Adipocyte (in vitro differentiated cells): ENCODE data around the gene C20orf204.

ENCODE experiments used
- DNase-seq: peaks from one replicate; pipeline ENCODE4 v3.0.0-alpha.2; 2015; ENCODE audit warnings: low read depth
- H3K27me3 ChIP-seq: replicated peaks from 2 replicates; pipeline ENCODE4 v1.7.0; 2013; ENCODE audit warnings: mild to moderate bottlenecking, low read length, moderate library complexity; ENCODE audit not compliant: control insufficient read depth, insufficient read depth
- H3K36me3 ChIP-seq: 2 replicates; pipeline ENCODE4 v1.7.0; 2013; ENCODE audit warnings: low read length, mild to moderate bottlenecking, moderate library complexity; ENCODE audit not compliant: control insufficient read depth, insufficient read depth, severe bottlenecking
- H3K4me1 ChIP-seq: 2 replicates; pipeline ENCODE4 v1.7.0; 2013; ENCODE audit warnings: mild to moderate bottlenecking, low read length, moderate library complexity; ENCODE audit not compliant: control insufficient read depth, insufficient read depth
- H3K4me3 ChIP-seq: 2 replicates; pipeline ENCODE4 v1.7.0; 2013; ENCODE audit warnings: mild to moderate bottlenecking, low read length, moderate library complexity
- H3K9ac ChIP-seq: 2 replicates; pipeline ENCODE4 v1.7.0; 2013; ENCODE audit warnings: mild to moderate bottlenecking, low read length, moderate library complexity
- H3K9me3 ChIP-seq: 2 replicates; pipeline ENCODE4 v1.7.0; 2013; ENCODE audit warnings: mild to moderate bottlenecking, low read length, moderate library complexity; ENCODE audit not compliant: control insufficient read depth

C20orf204 gene

GRCh38 chr20:64053841-64054661, 18.1 kb downstream of the C20orf204 start:
- H3K36me3 ChIP-seq = no peaks in the 10 kb centered on the region
- no peak overlapping the region for H3K4me3 ChIP-seq
- H3K4me1 ChIP-seq = peaks cover 26% of the 10 kb centered on the region
- H3K9me3 ChIP-seq = no peaks in the 10 kb centered on the region
- peak overlapping the region; percentile 16 for H3K9ac ChIP-seq
- peaks cover 43% of the 10 kb centered on the region for H3K27me3 ChIP-seq
- DNase-seq = no peak

DNA sequence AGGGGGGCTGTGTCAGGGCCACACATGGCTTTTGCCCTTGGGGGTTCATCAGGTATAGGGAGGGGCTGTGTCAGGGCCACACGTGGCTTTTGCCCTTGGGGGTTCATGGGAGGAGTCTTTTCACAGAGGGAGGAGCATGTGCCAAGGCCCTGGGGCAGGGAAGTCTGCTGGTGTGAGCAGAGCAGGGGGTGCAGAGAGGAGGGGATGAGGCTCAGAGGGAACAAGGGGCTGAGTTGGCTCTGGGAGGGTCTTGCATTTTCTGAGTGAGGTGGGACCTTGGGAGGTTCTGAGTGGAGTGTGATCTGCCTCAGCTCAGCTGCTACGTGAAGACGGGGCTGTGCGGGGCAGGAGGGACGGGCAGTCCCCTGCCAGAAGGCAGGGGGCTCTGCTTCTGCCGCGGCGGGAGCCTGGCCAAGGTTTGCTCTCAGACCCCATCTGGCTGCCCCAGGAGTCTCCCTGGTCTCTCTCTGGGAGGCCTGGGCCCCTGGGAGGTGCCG, 19.5 kb downstream of the C20orf204 start:
- no peak overlapping the region for H3K9ac ChIP-seq
- no peak for DNase-seq
- peaks cover 26% of the 10 kb centered on the region for H3K4me1 ChIP-seq
- H3K9me3 ChIP-seq = no peaks in the 10 kb centered on the region
- H3K27me3 ChIP-seq = peaks cover 36% of the 10 kb centered on the region
- H3K36me3 ChIP-seq = no peaks in the 10 kb centered on the region
- H3K4me3 ChIP-seq = no peak overlapping the region

GRCh38 chr20:64055893-64056638, 20.1 kb downstream of the C20orf204 start:
- no peaks in the 10 kb centered on the region for H3K9me3 ChIP-seq
- peaks cover 26% of the 10 kb centered on the region for H3K4me1 ChIP-seq
- H3K36me3 ChIP-seq = no peaks in the 10 kb centered on the region
- peaks cover 31% of the 10 kb centered on the region for H3K27me3 ChIP-seq
- DNase-seq = no peak
- no peak overlapping the region for H3K4me3 ChIP-seq
- H3K9ac ChIP-seq = no peak overlapping the region

DNA sequence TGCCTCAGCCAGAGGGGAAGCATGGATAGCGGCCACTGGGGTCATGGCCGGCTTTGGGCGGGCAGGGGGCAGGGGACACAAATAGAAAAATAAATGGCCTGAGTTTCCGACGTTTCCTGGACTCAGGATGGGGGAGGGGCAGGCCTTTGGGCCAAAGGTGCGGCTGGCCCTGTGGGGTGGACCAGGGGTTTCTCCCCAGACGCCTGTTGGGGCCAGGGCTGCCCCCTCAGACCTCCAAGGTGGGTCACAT, 20.6 kb downstream of the C20orf204 start:
- Histone ChIP-seq H3K36me3 (no peaks in the 10 kb centered on the region), H3K9me3 (no peaks in the 10 kb centered on the region), H3K4me3 (no peak overlapping the region), H3K9ac (no peak overlapping the region), H3K27me3 (peaks cover 30% of the 10 kb centered on the region), H3K4me1 (peaks cover 26% of the 10 kb centered on the region)
- no peak for DNase-seq

- H3K9ac ChIP-seq = no peak overlapping the region
- DNase-seq = no peak
These were observed 21.1 kb downstream of the C20orf204 start for GRCh38 chr20:64056889-64057627.

DNA sequence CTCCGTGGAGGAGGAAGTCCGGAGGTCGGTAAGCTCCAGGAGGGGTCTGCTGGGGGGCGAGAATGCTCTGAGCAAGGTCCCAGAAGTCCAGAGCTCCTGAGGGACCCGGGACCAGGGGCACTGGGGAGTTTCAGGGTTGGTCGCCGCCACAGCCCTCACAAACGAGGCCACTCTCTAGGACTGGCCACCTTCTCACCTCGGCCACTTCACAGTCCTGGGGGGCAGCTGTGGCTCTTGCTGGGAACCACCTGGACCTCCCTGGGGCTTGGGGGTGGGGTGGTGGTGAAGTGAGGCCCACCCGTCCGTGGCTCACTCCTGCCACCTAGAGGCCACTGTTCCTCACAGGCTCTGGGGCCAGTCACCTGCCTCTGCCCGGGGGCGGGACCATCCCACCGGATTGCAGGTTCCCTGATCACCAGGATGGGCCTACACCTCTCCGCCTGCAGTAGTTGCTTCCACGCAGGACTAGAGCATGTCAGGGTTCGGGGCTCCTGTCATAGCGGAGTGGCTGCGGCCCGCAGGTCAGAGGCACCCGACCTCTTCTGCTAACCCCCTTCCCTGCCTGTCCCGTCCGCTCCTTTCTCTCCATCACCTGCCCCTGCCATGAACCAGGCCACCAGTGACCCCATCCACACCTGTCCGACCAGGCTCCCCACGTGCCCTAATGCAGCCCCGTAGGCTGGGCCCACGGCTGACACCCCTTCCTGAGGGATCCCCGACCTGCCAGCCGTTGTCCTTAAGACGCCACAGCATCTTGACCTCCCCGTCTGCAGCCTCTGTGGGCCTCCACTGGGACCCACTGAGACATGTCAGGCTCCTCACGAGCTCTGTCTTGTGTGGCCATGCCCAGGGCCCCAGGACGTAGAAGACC, 21.9 kb downstream of the C20orf204 start:
- Histone ChIP-seq H3K36me3 (no peaks in the 10 kb centered on the region), H3K4me3 (no peak overlapping the region), H3K4me1 (peaks cover 30% of the 10 kb centered on the region), H3K9me3 (no peaks in the 10 kb centered on the region), H3K27me3 (peaks cover 19% of the 10 kb centered on the region), H3K9ac (no peak overlapping the region)
- peak; percentile 85 for DNase-seq

More at GRCh38 chr20:64056889-64057627, 21.1 kb downstream of the C20orf204 start:
- H3K4me3 ChIP-seq = no peak overlapping the region
- no peaks in the 10 kb centered on the region for H3K9me3 ChIP-seq
- H3K36me3 ChIP-seq = no peaks in the 10 kb centered on the region
- H3K4me1 ChIP-seq = peaks cover 26% of the 10 kb centered on the region
- H3K27me3 ChIP-seq = peaks cover 25% of the 10 kb centered on the region

DNA sequence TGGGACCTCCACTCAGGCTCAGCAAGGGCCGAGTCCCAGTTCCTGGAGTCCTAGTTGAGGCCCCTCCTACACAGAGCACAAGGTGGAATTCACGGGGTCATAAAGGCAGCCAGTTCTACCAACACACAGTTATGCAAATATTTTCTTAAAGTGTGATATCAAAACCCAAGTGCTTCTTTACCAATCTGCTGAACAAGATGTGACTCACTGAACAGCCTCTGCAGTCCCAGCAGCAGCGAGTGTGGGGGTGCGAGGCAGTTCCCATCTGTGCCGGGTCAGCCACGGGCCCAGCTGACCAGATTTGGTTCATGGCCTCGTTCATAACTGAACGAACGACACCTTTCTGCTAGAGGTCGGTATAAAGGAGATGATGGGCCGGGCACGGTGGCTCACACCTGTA, 22.6 kb downstream of the C20orf204 start:
- Histone ChIP-seq H3K27me3 (peaks cover 12% of the 10 kb centered on the region), H3K9ac (no peak overlapping the region), H3K36me3 (no peaks in the 10 kb centered on the region), H3K4me1 (peaks cover 30% of the 10 kb centered on the region), H3K9me3 (no peaks in the 10 kb centered on the region), H3K4me3 (no peak overlapping the region)
- DNase-seq = no peak

GRCh38 chr20:64062276-64062595, 26.3 kb downstream of the C20orf204 start:
- DNase-seq = no peak
- Histone ChIP-seq H3K27me3 (no peaks in the 10 kb centered on the region), H3K4me3 (peak overlapping the region; percentile 92), H3K36me3 (no peaks in the 10 kb centered on the region), H3K9me3 (no peaks in the 10 kb centered on the region), H3K4me1 (peaks cover 16% of the 10 kb centered on the region), H3K9ac (peak overlapping the region; percentile 92)

DNA sequence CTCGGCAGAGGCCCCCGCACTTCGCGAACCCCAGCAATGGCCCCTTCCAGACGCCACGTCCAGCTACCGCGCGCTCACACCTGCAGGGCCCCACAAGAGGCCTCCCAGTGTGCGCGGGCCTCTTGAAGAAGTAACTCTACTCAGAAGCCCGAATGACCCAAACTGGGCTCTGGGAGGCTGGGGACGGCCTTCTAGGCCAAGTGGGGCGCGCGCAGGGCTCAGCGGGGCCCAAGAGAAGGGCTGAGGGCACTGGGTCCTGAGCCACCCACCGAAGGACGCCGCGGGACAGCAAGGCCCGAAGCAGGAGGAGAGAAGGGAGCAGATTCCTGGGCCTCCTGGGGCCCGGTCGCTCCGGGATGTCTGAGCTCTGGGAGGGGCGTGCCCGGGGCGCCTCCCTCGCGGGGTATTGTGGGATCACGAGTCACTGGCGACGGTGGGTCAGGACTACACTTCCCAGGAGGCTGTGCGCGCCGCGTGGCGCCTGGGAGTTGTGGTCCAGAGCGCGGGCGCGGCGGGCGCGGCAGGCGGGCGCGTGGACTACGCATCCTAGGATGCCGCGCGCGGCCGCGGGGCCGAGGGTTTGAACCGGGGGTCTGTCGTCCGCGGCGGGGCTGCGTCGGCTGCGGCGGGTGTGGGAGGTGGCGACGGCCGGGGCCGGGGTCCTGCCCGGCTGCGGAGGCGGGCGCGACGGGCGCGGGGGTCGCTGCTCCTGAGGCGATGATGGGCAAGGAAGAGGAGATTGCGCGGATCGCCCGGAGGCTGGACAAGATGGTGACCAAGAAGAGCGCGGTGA, 26.8 kb downstream of the C20orf204 start, which contains the start of gene TCEA2:
TSS of gene TCEA2 (plus strand) at position 603 of the 793 bp plus-strand sequence. CDS start at position 718, 115 bp downstream.
- peaks cover 15% of the 10 kb centered on the region for H3K4me1 ChIP-seq
- peak within 1 kb of the TSS; percentile 92 for H3K4me3 ChIP-seq
- peak within 1 kb of the TSS; percentile 92 for H3K9ac ChIP-seq
- H3K27me3 ChIP-seq = no peaks in the 10 kb centered on the region
- no peaks in the 10 kb centered on the region for H3K9me3 ChIP-seq
- H3K36me3 ChIP-seq = no peaks in the 10 kb centered on the region
- peak; percentile 99 for DNase-seq
